Heart left ventricle (tissue), 13 donors: ENCODE data around the gene ERGIC1.

Experiments used
- CTCF ChIP-seq, 12 donors: fragments of 200-600 bp; sonication (generic) in 4 of 12; IDR thresholded peaks; one replicate each; pipeline versions ENCODE4 v1.5.0 to v1.8.0; 2018 to 2022; ENCODE audit warnings: antibody characterized with exemption in 12 of 12, mild to moderate bottlenecking in 5 of 12
- POLR2A ChIP-seq, 2 donors: fragments of 450-650 bp; IDR thresholded peaks; one replicate each; pipeline ENCODE4 v1.6.1; 2017; ENCODE audit warnings: antibody characterized with exemption in 2 of 2, mild to moderate bottlenecking in 2 of 2, moderate library complexity in 2 of 2
- donor health status: ischemic (EF 13 %, LVEDD 7.1; RV severe dilation, severe dysfunction).
- donor health status: DM: no; HTN: yes; CAD: no.
- donor health status: DM: no; HTN: no; CAD: no.
- donor health status: ischemic (EF 25% LVEDD 6.9; RV normal size, moderate dysfunction).
- donor health status: ischemic (EF 25% LVEDD 5.7; RV mildly dilated, moderate dysfunction).
- donor health status: ischemic (EF 35%, LVEDD 5.7; RV mildly dilated, moderate dysfunction).
- donor health status: nonischemic (EF 11% LVEDD 7.7; RV severe dilation, severe dysfunction).
- donor health status: DM: yes; HTN: yes; CAD: no.
- donor health status: PGD.
- donor health status: ischemic (EF 29% LVEDD 5.4; RV normal size, mild dysfunction).
- donor health status: nonischemic (EF 23%, LVEDD 6.1; RV moderate dilation, normal function).

GRCh38 chr5:172881691-172882370 is 47.8 kb downstream of the ERGIC1 start:
- TF ChIP-seq CTCF (IDR thresholded peaks at IDR 0.05) = no peak
- no peak for TF ChIP-seq POLR2A (IDR thresholded peaks at IDR 0.05)
